Inflammatory macrophage treated with lipopolysaccharide for 4 hours (primary cell): ENCODE results near the gene ZFAND3.
"Not testable (repeated sequence)": the region's sequence is repeated elsewhere in the genome, so short reads cannot be mapped to it uniquely, and the experiment has no call there.

ENCODE experiments used
- DNase-seq: peaks from one replicate; pipeline ENCODE4 v3.0.0-alpha.2; 2020

The ZFAND3 gene

DNA sequence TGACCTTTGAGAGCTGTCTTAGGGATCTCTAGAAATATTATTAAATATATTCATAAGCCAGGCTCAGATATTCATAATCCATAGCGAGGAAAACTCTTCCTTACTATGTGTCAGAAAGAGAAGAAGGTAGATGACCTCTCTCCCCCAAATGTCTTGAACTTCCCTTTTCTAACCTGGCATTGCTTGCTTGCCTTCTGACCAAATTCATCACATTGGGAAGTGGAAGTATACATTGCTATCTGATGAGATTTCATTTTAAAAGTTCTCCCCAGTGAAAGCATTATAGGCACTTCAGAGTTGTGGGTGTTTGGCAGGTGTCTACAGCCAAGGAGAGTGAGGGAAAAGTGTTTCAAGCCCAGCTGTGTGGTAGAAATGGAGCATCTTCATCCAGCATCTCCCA is 197.3 kb downstream of the ZFAND3 start:
- DNase-seq, result peak; percentile 48

DNA sequence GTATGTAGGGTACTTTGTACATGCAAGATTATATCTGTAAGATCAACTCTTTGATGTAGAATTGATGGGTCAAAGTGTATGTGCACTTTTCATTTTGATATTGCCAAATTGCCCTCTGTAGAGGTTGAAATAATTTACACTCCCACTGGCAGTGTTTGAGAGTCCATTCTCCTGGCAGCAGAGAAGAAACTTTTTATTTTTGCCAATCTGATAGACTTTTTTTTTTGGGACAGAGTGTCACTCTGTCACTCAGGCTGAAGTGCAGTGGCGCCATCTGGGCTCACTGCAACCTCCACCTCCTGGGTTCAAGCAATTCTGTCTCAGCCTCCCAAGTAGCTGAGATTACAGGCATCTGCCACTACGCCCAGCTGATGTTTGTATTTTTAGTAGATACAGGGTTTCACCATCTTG is 199.2 kb downstream of the ZFAND3 start:
- no peak for DNase-seq

DNA sequence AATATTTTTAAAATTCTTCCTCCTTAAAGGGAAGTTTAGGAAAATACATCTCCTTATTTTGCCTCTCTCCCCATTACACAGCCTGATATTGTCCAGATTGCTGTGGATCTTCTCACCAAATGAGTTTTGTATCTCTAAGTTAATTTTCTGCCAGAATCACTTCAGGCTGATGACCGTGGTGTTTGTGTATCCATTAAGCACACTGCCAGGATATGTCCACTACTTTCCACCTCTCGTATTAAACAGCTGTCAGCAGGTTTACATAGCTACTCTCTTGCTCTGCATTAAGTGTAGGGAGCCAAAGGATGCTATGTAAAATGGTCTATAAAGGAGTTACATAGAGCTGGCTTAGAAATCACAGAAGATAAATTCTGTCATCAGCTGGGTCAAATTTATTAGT is 201.1 kb downstream of the ZFAND3 start:
- DNase-seq, result no peak

DNA sequence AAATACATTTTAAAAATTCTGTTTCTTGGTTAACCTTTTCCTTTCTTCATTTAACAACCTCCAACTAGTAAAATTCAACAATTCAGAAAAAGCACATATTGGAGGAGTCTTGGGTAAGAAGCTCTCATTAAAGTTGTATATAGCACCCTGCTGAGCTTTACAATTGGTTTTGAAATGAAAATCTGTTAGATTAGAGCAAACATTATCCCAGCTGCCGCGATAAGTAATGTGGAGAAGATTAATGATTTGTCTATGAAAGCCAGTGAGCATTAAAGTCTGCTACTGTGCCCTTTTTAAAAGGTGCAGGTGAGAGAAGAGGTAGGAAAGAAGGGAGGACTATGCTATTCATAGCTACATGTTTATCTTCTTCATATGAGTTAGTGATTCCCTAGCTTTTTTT is 201.5 kb downstream of the ZFAND3 start:
- no peak for DNase-seq

DNA sequence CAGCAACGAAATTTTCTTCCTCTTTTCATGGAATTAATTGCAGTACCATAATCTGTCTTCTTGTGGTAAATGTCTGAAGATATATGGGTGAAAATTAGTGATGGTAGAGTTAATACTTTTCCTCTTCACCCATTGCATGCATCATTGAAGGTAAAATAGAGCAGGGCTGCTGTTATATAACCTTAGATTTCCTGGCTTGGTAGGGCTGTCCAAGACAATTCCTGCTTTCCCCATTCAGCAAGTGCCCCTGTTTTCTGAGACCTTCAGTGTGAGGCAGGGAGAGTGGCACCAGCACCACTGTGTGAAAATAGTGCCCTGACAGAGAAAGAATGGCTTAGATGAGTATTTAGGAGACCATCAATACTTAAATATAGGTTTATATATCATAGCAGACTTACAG is 202.0 kb downstream of the ZFAND3 start:
- DNase-seq, result no peak

DNA sequence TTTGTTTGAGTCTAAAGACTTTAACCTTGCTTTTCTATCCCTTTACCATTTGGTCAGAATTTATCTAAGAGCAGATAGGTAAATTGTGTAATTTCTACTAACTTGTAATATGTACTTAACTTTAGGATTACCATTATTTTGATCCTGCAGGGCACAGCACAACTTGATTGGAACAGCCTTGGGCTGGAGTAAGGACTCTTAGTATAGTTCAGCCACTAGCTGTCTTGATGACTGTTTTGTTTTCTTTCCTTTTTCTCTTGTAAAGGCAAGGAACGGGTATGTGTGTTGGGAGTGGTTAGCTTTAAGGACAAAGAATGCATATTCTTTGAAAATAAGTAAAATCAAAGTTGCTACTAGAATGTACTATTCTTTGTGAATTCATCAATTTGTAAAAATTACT is 203.2 kb downstream of the ZFAND3 start:
- DNase-seq, result no peak

DNA sequence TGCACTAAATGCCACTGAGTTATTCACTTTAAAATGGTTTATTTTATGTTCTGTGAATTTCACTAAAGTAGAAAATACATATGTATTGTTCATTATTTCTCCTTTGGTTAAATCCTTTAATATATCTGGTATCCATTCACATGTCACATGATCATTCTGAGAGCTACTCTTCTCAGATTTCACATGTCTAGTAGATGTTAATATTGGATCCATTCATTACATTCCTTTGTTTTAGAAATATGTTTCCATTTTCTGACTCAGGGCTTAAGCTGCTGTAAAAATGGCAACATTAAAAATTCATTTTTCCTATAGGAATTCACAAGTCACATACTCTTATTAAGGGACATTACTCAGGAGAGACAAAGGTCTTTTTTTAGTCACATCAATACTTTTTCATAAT is 205.4 kb downstream of the ZFAND3 start:
- DNase-seq, result no peak

DNA sequence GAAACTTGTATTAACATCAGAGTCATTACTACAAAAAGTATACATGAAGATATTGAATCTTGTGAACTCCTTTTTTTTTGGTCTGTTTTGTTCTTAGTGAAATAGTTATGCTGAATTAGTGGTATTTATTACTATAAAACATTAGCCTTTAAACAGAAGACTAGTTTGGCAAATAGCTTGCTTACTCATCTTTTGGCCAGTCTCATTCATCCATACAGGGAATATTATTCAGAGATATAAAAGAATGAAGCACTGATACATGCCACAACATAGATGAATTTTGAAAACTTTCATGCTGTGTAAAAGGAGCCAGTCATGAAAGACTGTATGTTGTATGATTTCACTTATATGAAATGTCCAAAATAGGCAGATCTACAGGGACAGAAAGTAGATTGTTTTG is 205.9 kb downstream of the ZFAND3 start:
- no peak for DNase-seq

DNA sequence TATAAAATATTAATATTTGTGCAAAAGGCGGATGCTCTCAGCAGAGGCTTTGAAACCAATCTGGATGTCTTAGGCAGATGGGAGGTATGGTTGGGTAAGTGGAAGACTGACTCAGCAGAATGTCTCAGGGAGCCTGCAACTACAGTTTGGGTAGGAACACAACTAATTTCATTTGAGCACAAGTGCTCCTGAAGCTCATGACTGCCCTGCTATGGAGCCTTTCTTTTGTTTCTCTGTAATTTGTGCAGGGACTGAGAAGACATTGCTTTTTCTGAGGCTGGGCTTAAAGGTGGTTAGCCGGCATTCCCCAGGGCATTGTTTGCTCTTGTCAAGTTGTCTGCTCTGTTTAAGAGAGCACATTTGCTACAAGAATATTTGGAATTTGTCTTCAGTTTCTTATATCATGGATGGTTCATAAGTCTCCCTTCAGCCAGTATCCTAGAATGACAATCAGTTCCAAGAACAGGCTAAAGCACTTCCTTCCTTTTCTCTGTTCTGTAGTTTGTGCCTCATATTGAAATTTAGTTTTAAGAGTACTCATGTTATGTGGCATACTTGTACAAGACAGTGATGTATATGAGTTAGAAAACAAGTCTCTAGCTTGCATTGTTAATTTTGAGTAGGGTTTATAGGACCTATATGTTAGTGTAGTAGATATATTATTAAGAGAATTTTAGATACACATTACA is 208.3 kb downstream of the ZFAND3 start:
- no peak for DNase-seq

DNA sequence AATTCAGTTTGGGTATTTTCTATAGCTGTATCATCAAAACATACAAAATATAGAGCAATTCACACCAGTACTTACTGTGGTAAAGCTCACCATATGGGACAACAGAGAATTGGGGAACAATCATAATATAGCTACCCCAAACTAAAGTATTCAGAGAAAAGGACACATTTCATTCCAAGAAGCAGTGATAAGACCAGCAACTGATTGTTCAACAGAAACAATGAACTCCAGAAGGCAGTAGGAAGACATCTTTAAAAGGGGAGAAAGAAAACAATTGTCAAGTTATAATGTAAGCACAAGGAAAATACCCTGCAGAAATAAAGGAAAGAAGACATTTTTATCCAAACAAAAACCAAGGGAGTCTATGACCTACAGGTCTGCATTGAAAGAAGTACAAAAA is 210.9 kb downstream of the ZFAND3 start:
- no peak for DNase-seq

DNA sequence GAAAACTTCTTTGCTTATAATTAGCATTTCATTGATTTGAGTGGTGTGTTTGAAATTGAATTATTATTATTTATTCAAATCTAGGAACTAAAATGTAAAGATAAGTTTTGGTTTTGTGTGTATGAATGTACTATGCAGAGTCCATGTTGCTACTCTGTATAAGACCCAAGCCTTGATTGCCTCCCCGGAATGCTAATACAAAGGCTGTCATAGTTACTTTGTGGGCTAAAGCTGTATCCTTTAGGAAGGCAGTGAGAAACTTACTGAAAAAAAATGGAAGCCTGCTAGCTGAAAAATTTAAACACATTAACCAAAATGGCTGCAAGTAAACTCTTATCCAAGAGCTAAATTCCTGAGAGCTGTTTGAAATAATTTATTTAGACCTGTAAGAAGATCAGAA is 213.3 kb downstream of the ZFAND3 start:
- no peak for DNase-seq

DNA sequence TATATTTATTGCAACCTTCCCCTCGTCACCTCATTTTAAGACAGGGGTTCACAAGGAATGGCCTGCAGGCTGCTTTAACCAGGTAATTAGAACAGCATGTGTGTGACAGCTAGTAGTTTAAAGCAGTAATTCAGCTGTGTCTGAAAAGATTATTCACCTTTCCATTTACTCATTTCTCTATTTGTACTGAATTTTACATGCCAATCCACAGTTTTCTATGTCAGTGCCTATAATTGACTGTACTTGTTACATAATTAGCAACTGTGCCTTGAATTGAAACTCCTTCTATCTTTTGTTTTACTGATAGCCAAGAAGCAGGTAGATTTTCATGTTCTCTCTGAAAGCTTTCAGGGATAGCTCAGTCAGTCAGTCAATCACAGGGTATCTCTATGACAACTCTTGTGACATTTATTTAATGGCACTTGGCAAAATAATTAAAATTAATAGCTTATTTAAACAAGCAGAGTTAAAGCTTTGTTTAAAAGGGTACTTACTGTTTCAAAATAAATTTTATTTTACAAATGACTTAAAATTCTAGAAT is 214.0 kb downstream of the ZFAND3 start:
- DNase-seq, result no peak

DNA sequence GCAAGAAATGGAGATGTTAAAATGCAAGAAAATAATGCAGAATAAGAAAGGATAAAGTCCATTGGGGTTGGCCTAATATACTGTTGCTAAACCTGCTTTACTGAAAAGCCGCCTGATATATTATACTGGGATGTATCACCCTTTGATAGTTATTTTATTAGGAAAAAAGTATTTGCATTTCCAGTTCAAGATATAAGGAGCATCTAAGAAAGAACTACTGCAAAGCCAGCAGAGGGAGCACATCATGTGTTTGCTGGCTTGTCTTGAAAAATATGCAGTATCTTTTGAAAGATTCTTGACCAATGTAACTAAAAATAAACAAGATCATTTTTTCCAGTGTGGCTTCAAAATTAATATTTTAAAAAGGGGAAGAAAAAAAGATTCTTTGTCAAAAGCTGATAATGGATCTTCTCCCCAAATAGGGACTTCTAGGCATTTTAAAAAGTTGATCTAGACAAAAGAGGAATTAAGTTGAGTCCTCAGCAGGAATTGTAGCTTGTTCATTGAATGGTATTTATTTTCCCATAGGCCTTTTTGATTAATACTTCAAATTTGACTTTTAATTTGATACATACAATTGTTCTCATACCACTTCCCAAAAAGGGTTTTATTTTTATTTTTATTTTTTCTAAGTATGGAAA is 214.9 kb downstream of the ZFAND3 start:
- DNase-seq, result peak; percentile 24

DNA sequence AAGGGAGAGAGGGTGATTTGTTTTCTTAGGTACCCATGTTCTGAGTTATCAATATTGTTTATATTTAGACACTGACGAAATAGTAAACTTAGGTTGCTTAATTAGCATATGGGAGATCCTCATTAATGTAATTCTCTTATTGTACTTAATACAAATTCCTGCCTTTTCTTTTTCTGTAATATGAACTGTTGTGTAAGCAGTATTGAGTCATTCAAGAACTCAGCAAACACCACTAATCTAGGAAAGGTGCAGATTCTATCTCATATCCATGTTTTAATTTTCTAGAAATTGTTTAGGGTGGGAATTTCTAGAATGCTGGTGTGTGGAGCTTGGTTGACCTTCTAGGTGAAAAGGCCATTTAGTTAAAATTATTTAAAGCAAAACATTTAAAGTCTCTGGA is 216.0 kb downstream of the ZFAND3 start:
- no peak for DNase-seq

DNA sequence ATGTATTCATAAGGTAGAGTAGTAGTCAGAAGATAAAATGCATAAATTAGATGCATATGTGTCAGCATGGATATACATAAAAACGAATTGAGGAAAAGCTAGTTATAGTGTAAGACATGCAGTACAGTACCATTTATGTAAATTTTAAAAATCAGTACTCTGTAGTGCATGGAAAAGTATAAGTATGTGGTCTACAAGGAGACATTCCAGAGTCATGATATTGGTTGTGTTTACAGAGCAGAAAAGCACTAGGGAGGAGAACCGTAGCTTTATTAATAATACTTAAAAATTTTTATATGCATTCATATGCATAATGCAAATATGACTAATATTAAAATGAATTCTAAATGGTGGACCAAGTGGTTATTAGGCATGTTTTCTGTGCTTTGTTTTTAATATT is 220.0 kb downstream of the ZFAND3 start:
- no peak for DNase-seq

DNA sequence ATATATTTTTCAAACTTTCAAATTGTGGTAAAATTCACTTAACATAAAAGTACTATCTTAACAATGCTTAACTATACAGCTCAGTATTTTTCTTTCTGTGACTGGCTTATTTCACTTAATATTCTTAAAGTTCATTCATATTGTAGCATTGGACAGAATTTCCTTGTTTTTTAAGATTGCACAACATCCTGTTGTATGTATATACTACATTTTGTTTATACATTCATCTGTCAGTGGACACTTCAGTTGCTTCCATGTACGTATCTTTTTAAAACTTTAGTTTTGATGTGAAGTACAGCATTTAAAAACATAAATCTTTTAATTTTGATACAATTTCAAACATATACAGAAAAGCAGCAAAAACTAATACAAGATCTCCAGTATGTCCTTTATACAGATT is 220.7 kb downstream of the ZFAND3 start:
- DNase-seq, result no peak

DNA sequence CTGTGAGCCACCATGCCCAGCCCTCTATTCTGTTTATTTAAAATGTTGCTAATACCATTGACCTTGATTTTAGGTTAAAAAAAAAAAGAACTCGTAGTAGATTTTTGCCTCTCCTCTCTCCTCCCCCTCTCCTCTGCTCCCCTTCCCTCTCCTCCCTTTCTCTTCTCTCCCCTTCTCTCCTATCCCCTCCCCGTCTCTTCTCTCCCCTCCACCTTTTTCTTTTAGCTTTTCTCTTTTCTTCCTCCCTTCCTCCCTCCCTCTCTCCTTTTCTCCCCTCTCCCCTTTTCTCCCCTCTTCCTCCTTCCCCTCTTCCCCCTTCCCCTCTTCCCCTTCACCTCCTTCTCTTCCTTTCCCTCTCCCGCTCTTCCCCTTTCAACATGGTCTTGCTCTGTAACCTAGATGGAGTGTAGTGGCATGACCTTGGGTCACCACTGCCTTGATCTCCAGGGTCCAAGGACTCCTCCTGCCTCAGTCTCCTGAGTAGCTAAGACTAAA is 223.8 kb downstream of the ZFAND3 start:
- no peak for DNase-seq

DNA sequence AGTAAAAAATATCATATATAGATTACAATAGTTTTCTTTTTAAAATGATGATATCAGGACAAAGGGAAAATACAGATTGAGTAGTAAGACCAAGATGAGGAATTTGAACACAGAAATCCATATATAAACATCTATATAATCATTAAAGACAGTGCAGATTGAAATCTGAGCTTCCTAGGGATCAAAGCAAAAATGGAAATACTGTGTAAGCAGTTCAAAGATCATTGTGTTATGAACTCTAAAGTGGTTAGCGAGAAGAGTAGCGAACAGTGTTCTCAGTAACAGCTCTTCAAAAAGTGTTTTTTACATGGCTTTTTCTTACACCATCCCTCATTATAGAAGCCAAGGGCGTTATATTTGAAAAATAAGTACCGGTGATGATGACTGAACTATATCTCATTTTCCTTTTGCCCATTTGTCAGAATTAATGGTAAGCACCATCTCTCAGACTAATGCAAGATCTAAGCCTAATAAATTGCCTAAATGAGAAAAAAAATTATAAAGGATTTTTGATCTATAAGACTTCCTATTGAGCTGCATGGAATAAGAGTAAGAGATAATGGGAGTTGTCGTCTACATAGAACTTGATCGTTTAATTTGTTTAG is 226.3 kb downstream of the ZFAND3 start:
- DNase-seq, result no peak

DNA sequence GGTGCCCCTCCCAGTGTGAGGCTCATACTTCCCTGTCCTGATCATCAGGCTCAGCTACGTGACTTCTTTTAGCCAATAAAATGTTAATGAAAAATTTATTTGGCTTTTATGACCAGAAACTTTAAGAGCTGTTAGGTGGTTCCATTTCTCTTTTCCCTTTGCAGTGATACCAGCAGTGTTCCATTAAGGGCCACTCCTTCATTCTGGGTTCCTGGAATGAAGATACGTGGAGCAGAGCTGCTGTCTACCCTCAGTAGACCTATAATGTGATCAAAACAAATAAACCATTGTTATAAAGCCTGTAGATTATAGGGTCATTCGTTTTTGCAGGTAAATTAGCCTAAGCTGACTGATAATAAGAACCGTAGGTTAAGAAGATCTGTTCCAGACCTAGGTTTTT is 228.0 kb downstream of the ZFAND3 start:
- DNase-seq, result no peak

DNA sequence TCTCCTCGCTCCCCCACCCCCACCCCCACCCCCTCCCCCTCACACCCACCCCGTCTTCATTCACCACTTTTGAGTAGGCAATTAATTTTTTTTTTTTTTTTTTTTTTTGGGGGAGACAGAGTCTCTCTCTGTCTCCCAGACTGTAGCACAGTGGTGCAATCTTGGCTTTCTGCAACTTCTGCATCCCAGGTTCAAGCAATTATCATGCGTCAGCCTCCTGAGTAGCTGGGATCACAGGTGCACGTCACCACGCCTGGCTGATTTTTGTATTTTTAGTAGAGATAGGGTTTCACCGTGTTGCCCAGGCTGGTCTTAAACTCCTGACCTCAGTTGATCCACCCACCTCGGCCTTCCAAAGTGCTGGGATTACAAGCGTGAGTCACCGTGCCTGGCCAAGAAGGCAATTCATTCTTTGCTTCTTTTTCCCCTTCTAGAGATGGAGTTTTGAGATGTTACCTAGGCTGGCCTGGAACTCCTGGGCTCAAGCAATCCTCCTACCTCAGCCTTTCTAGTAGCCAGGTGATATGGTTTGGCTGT is 230.4 kb downstream of the ZFAND3 start:
- DNase-seq, result not testable (repeated sequence)

DNA sequence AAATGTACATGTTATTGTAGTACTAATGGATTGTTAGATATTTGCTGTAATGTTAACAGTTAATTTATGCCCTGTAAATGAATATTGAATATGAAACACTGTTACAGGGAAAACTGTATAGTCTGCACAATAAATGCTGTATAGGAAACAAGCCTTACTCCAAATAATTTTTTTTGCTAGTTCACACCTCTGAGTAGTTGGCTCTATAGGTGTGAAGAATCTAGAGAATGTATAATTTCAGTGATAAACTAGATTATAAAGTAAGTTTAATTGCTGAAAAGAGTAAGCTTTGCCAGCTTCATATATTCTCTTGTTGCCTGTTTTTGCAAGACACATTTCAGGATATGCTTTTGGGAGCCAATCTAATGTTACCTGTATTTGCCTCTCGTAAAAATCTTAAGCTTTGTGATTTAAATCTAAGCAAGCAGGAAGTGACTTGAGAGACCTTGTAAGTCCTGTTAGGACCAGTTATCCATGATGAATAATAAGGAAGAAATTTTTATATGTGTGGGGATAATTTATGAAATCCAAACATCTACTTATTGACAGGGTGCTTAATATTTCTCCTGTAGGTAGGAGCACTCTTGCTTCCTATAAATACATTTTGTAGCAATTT is 232.4 kb downstream of the ZFAND3 start:
- DNase-seq, result no peak

DNA sequence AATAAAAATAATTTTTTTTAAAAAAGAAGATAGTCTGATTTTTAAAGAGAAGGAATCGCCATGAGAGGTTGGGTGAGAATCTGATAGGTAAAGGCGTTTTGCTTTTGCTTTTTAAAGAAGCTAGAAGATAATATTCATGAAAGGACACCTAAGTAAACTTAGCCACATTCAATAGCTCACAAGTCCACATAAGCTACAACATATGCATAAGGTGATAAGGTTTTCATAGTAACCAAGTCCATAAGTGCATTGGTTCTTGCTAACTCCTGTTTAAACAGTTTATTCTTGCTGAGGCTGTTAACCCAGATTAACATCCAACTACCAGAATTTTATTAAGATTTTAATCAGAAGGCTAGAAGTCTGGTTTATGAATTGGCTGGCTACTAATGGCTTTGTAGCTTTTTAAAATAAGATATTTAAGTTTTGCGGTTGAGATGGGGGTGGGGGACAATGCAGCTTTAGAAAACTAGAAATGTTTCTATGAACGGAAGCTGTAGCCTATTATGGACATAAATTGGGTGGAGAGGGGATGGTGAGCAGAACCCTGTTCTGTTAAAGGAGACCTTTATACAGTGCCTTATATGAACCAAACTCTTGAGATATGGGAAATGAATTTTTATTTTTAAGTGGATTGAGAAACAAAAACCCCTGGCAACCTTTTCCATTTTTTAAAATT is 235.1 kb downstream of the ZFAND3 start:
- no peak for DNase-seq

DNA sequence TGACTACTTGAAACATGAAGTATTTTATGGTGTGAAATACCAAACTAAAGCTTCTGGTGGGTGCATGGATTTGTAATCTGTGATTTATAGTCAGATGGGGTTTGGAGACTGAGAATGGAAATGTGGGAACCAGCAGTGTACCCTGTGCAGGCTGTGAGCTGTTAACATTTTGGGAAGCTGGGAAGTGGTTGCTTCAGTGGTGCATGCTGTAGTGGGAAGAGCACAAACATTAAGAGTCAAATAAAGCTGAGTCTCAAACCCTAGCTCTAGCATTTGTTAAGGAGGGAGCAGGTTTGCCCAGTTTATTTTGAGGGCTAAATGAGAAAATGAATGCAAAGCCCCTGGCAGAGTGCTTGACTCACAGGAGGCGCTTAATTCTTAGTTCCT is 235.7 kb downstream of the ZFAND3 start:
- DNase-seq, result no peak
